Germinal center (tissue), 1 donor: Measurements from ENCODE around the gene HRH2.

Experiments used
- DNase-seq: peaks from one replicate; pipeline ENCODE4 v3.0.0; 2012; ENCODE audit warnings: mixed read lengths, low spot score

The HRH2 gene

GRCh38 chr5:175675873-175676272, 18.0 kb downstream of the HRH2 start:
- DNase-seq: no peak

GRCh38 chr5:175677571-175677970, 19.7 kb downstream of the HRH2 start:
- DNase-seq: no peak

- DNase-seq: no peak
Measured at GRCh38 chr5:175678074-175678473, 20.2 kb downstream of the HRH2 start.

- no peak for DNase-seq
Measured at GRCh38 chr5:175679411-175679810, 21.5 kb downstream of the HRH2 start.

GRCh38 chr5:175680020-175680419, 22.1 kb downstream of the HRH2 start:
- no peak for DNase-seq

- no peak for DNase-seq
Measured at GRCh38 chr5:175680463-175680862, 22.6 kb downstream of the HRH2 start.

GRCh38 chr5:175681045-175681967, 23.4 kb downstream of the HRH2 start:
- no peak for DNase-seq

GRCh38 chr5:175681968-175682340, 24.1 kb downstream of the HRH2 start:
- no peak for DNase-seq

GRCh38 chr5:175682664-175683063, 24.8 kb downstream of the HRH2 start:
- DNase-seq: no peak

- DNase-seq: no peak
Measured at GRCh38 chr5:175683231-175683630, 25.4 kb downstream of the HRH2 start.

- DNase-seq: no peak
Measured at GRCh38 chr5:175683921-175684320, 26.1 kb downstream of the HRH2 start.

- DNase-seq: no peak
Measured at GRCh38 chr5:175684931-175685330, 27.1 kb downstream of the HRH2 start.

GRCh38 chr5:175685701-175686350, 28.0 kb downstream of the HRH2 start:
- DNase-seq: no peak

GRCh38 chr5:175686396-175686795, 28.5 kb downstream of the HRH2 start:
- DNase-seq: no peak

GRCh38 chr5:175686826-175687225, 29.0 kb downstream of the HRH2 start:
- no peak for DNase-seq

- no peak for DNase-seq
Measured at GRCh38 chr5:175687231-175687701, 29.4 kb downstream of the HRH2 start.

- DNase-seq: no peak
Measured at GRCh38 chr5:175688352-175689146, 30.7 kb downstream of the HRH2 start.

GRCh38 chr5:175689147-175689991, 31.5 kb downstream of the HRH2 start:
- no peak for DNase-seq

- no peak for DNase-seq
Measured at GRCh38 chr5:175690025-175690424, 32.2 kb downstream of the HRH2 start.

- DNase-seq: no peak
Measured at GRCh38 chr5:175690586-175690985, 32.7 kb downstream of the HRH2 start.

- DNase-seq: no peak
Measured at GRCh38 chr5:175691761-175692160, 33.9 kb downstream of the HRH2 start.
